ENCODE measurements around the gene HYAL3.
A peak's percentile ranks its signal among the peaks of the same experiment; 100 is the strongest.
"Not testable (repeated sequence)": the region's sequence is repeated elsewhere in the genome, so short reads cannot be mapped to it uniquely, and the experiment has no call there.

The HYAL3 gene

GRCh38 chr3:50272911-50273688, 26.1 kb downstream of the HYAL3 start:
- Histone ChIP-seq H3K4me3 (ENCODE audit: low read length) (peak overlapping the region; percentile 47), H3K4me1 (ENCODE audit: insufficient read depth, low read length) (peaks cover 13% of the 10 kb centered on the region), H3K27ac (ENCODE audit: low read depth, low read length) (no peak overlapping the region), H3K9me3 (ENCODE audit: insufficient read depth, low read depth, low read length) (no peaks in the 10 kb centered on the region), H3K27me3 (ENCODE audit: insufficient read depth, low read length) (peaks cover 44% of the 10 kb centered on the region), H3K9ac (ENCODE audit: low read depth, low read length) (no peak overlapping the region; the same call in 1 of the 2 replicates), H3K36me3 (ENCODE audit: insufficient read depth, low read length) (no peaks in the 10 kb centered on the region)
- WGBS = 10% methylated on average over 61 of the region's 61 CpGs

- 94% methylated on average over 6 of the region's 10 CpGs for WGBS
- not testable (repeated sequence) for H3K9me3 ChIP-seq (ENCODE audit: insufficient read depth, low read depth, low read length); H3K9ac ChIP-seq (ENCODE audit: low read depth, low read length); H3K27ac ChIP-seq (ENCODE audit: low read depth, low read length); H3K36me3 ChIP-seq (ENCODE audit: insufficient read depth, low read length); H3K4me3 ChIP-seq (ENCODE audit: low read length)
- Histone ChIP-seq H3K27me3 (ENCODE audit: insufficient read depth, low read length) (peaks cover 42% of the 10 kb centered on the region), H3K4me1 (ENCODE audit: insufficient read depth, low read length) (peaks cover 17% of the 10 kb centered on the region)
Measured at GRCh38 chr3:50272538-50272910, 26.7 kb downstream of the HYAL3 start.

DNA sequence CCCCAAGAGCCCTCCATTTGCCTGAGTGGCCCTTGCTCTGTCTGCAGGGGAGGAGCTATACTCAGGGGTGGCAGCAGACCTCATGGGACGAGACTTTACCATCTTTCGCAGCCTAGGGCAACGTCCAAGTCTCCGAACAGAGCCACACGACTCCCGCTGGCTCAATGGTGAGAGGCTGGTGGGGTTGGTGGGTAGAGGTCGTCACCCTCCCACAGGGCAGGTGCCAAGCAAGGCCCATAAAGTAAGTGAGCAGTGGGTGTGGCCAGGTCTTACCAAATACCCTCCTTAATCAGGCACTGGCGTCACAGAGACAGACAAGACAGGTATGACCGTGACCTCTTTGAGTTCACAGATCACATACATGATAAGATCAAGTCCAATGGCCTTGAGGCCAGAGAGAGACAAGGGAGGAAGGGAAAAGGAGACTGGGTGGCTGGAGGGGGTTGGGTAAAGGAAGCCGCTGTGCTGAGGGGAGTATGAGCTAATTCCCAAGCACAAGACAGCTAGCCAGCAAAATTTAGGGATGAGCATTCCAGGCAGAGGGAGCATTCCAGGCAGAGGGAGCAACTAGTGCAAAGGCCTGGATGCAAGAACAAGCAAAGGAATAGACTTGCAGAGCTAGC, 27.8 kb downstream of the HYAL3 start:
- Histone ChIP-seq H3K36me3 (ENCODE audit: insufficient read depth, low read length) (no peaks in the 10 kb centered on the region), H3K27ac (ENCODE audit: low read depth, low read length) (no peak overlapping the region), H3K4me1 (ENCODE audit: insufficient read depth, low read length) (peaks cover 26% of the 10 kb centered on the region), H3K9ac (ENCODE audit: low read depth, low read length) (no peak overlapping the region), H3K27me3 (ENCODE audit: insufficient read depth, low read length) (peaks cover 35% of the 10 kb centered on the region), H3K9me3 (ENCODE audit: insufficient read depth, low read depth, low read length) (no peaks in the 10 kb centered on the region), H3K4me3 (ENCODE audit: low read length) (no peak overlapping the region)
- 87% methylated on average over 10 of the region's 10 CpGs for WGBS

DNA sequence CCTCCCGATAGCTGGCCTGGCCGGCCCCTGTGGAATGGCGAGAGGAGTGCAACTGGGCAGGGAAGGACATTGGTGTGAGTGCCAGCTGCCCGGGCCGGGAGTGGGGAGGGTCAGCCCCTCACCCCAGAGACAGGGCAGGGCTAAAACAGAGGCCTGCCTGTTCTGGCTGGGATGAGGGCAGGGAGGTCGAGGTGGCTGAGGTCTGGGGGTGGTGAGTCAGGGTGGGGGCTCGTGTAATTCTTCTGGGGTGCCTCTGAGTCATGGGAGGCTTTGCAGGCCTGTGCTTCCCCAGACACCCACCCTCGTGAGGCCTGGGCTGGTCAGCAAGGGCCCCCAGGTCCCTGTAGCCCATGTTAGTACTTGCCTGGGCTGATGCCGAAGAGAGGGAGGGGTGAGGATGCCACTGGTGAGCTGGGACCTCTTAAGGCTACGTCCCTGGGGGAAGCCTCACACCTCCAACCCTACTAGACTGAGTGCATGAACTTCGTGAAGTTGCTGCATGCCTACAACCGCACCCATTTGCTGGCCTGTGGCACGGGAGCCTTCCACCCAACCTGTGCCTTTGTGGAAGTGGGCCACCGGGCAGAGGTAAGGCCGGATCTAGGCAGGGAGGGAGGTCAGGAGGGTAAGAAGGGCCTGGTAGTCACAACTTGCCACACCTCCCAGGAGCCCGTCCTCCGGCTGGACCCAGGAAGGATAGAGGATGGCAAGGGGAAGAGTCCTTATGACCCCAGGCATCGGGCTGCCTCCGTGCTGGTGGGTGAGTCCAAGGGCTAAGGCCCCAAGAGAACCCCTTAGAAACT, 28.6 kb downstream of the HYAL3 start:
- H3K4me3 ChIP-seq (ENCODE audit: low read length) = no peak overlapping the region
- no peak overlapping the region for H3K27ac ChIP-seq (ENCODE audit: low read depth, low read length)
- peaks cover 27% of the 10 kb centered on the region for H3K4me1 ChIP-seq (ENCODE audit: insufficient read depth, low read length)
- no peak overlapping the region for H3K9ac ChIP-seq (ENCODE audit: low read depth, low read length)
- H3K27me3 ChIP-seq (ENCODE audit: insufficient read depth, low read length) = peaks cover 27% of the 10 kb centered on the region
- H3K9me3 ChIP-seq (ENCODE audit: insufficient read depth, low read depth, low read length) = no peaks in the 10 kb centered on the region
- WGBS = 91% methylated on average over 19 of the region's 19 CpGs
- no peaks in the 10 kb centered on the region for H3K36me3 ChIP-seq (ENCODE audit: insufficient read depth, low read length)

DNA sequence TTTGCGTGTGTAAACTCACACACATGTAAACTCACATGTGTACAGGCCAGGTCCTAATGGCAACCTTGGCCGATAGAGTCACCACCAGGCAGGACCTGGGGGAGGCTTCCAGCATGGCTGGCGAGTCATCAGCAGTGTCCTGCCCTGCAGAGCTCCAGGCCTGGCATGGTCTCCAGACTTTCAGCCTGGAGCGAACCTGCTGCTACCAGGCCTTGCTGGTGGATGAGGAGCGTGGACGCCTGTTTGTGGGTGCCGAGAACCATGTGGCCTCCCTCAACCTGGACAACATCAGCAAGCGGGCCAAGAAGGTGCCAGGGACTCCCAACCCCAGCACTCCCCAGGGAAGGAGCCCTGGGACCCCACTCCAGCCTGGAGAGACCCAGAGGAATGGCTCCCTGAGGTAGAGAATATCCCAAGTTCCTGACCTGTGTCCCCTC, 29.2 kb downstream of the HYAL3 start:
- no peak overlapping the region for H3K9ac ChIP-seq (ENCODE audit: low read depth, low read length)
- peaks cover 30% of the 10 kb centered on the region for H3K4me1 ChIP-seq (ENCODE audit: insufficient read depth, low read length)
- 93% methylated on average over 8 of the region's 8 CpGs for WGBS
- H3K36me3 ChIP-seq (ENCODE audit: insufficient read depth, low read length) = no peaks in the 10 kb centered on the region
- no peak overlapping the region for H3K4me3 ChIP-seq (ENCODE audit: low read length)
- H3K27me3 ChIP-seq (ENCODE audit: insufficient read depth, low read length) = peaks cover 21% of the 10 kb centered on the region
- no peaks in the 10 kb centered on the region for H3K9me3 ChIP-seq (ENCODE audit: insufficient read depth, low read depth, low read length)
- no peak overlapping the region for H3K27ac ChIP-seq (ENCODE audit: low read depth, low read length)

DNA sequence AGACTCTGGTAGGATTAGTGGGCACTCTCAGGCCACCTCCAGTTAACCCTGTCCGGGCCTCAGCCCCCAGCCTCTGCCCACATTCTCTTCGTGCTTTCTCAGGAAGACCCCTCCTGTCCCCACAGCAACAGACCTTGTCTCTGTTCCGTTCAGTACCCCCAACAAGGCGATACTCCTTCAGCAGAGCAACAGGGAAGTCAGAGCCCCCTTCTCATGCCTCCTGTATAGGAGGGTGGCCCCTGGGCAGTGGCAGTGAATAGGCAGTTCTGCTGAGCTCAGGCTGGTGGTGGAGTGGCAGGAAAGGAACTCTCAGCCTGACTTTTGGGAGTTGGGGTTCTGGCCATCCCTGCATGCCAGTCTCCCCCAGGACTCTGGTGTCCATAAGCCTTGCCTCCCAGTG, 29.7 kb downstream of the HYAL3 start:
- H3K4me1 ChIP-seq (ENCODE audit: insufficient read depth, low read length) = peaks cover 31% of the 10 kb centered on the region
- H3K4me3 ChIP-seq (ENCODE audit: low read length) = no peak overlapping the region
- peak overlapping the region; percentile 11; the same call in 1 of the 2 replicates for H3K9ac ChIP-seq (ENCODE audit: low read depth, low read length)
- no peaks in the 10 kb centered on the region for H3K9me3 ChIP-seq (ENCODE audit: insufficient read depth, low read depth, low read length)
- WGBS = 85% methylated on average over 4 of the region's 4 CpGs
- H3K27ac ChIP-seq (ENCODE audit: low read depth, low read length) = no peak overlapping the region
- no peaks in the 10 kb centered on the region for H3K36me3 ChIP-seq (ENCODE audit: insufficient read depth, low read length)
- H3K27me3 ChIP-seq (ENCODE audit: insufficient read depth, low read length) = peaks cover 16% of the 10 kb centered on the region

GRCh38 chr3:50268703-50269451, 30.3 kb downstream of the HYAL3 start, which contains the start of gene SEMA3B:
Gene SEMA3B (plus strand): TSS chr3:50269147. CDS start chr3:50269241, 94 bp downstream.
- Histone ChIP-seq H3K4me3 (ENCODE audit: low read length) (no peak within 1 kb of the TSS), H3K9ac (ENCODE audit: low read depth, low read length) (peak within 1 kb of the TSS; percentile 11; the same call in 1 of the 2 replicates), H3K4me1 (ENCODE audit: insufficient read depth, low read length) (peaks cover 37% of the 10 kb centered on the region)

DNA sequence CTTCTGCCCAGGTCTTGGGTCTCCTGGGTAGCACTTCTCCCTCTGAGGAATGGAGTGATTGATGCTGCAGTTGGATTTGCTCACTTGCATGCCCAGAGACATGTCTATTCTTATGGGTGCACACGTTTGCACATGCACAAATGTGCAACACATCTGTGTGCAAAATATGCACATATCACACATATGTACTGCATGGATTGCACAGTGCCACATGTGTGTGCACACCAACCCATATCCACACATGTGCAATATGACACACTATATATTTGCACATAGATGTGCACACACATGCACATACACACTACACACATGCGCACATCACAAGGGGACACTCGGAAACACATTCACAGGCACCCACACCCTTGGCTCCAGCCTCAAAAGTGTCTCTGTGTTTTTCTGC, 30.9 kb downstream of the HYAL3 start:
- WGBS = 85% methylated on average over 3 of the region's 3 CpGs
- Histone ChIP-seq H3K4me3 (ENCODE audit: low read length) (no peak overlapping the region), H3K9ac (ENCODE audit: low read depth, low read length) (no peak overlapping the region), H3K4me1 (ENCODE audit: insufficient read depth, low read length) (peaks cover 42% of the 10 kb centered on the region), H3K9me3 (ENCODE audit: insufficient read depth, low read depth, low read length) (no peaks in the 10 kb centered on the region), H3K27me3 (ENCODE audit: insufficient read depth, low read length) (peaks cover 4% of the 10 kb centered on the region), H3K36me3 (ENCODE audit: insufficient read depth, low read length) (no peaks in the 10 kb centered on the region), H3K27ac (ENCODE audit: low read depth, low read length) (no peak overlapping the region)

More at GRCh38 chr3:50268703-50269451, 30.3 kb downstream of the HYAL3 start, which contains the start of gene SEMA3B:
- peaks cover 10% of the 10 kb centered on the region for H3K27me3 ChIP-seq (ENCODE audit: insufficient read depth, low read length)
- H3K27ac ChIP-seq (ENCODE audit: low read depth, low read length) = no peak within 1 kb of the TSS
- H3K9me3 ChIP-seq (ENCODE audit: insufficient read depth, low read depth, low read length) = no peaks in the 10 kb centered on the region
- no peaks in the 10 kb centered on the region for H3K36me3 ChIP-seq (ENCODE audit: insufficient read depth, low read length)
- 64% methylated on average over 21 of the region's 21 CpGs for WGBS

DNA sequence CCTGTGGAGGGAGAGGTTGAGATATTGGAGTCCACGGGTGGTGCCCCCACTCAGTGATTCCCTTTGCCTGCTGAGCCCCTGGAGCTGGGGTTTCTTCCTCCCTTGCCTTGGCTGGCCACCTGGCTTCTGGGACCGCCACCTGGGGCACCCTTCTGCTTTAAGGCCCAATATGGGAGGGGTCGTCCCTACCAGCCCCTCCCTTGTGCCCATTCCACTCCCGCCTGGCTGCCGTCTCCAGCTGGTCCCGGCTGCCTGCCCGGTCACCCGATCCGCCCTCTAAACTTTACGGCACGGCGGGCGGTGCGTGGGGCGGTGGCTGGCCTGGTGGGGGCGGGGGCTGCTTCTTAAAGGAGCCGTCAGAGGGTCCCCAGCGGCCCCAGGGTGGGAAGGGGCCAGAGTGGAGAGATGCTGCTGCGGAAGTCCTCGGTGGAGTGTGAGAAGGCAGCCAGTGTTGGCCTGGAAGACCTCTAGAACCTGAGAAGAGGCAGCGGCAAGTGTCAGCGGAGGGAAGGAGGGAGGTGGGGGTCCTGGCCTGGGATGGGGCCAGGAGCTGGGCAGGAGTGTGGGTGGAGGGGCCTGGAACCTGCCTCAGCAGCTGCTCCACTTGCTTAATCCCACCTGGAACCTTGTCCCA, 31.8 kb downstream of the HYAL3 start:
- Histone ChIP-seq H3K9ac (ENCODE audit: low read depth, low read length) (no peak overlapping the region), H3K4me3 (ENCODE audit: low read length) (no peak overlapping the region), H3K36me3 (ENCODE audit: insufficient read depth, low read length) (no peaks in the 10 kb centered on the region), H3K4me1 (ENCODE audit: insufficient read depth, low read length) (peaks cover 39% of the 10 kb centered on the region), H3K27ac (ENCODE audit: low read depth, low read length) (no peak overlapping the region), H3K27me3 (ENCODE audit: insufficient read depth, low read length) (no peaks in the 10 kb centered on the region; the same call in 1 of the 2 replicates), H3K9me3 (ENCODE audit: insufficient read depth, low read depth, low read length) (no peaks in the 10 kb centered on the region)
- WGBS = 19% methylated on average over 22 of the region's 22 CpGs

- Histone ChIP-seq H3K4me1 (ENCODE audit: insufficient read depth, low read length) (peaks cover 39% of the 10 kb centered on the region), H3K9me3 (ENCODE audit: insufficient read depth, low read depth, low read length) (no peaks in the 10 kb centered on the region), H3K27me3 (ENCODE audit: insufficient read depth, low read length) (no peaks in the 10 kb centered on the region; the same call in 1 of the 2 replicates), H3K27ac (ENCODE audit: low read depth, low read length) (no peak overlapping the region), H3K9ac (ENCODE audit: low read depth, low read length) (no peak overlapping the region), H3K36me3 (ENCODE audit: insufficient read depth, low read length) (no peaks in the 10 kb centered on the region), H3K4me3 (ENCODE audit: low read length) (no peak overlapping the region)
- WGBS = 86% methylated on average over 6 of the region's 7 CpGs
Measured at GRCh38 chr3:50266836-50267235, 32.4 kb downstream of the HYAL3 start.

All from HUES64 (cell line).